ELR (cell line): ENCODE measurements around the gene RERE.

Experiments used
- DNase-seq: peaks from one replicate; pipeline ENCODE4 v3.0.0-alpha.2; 2015; ENCODE audit warnings: low read depth

The RERE gene

DNA sequence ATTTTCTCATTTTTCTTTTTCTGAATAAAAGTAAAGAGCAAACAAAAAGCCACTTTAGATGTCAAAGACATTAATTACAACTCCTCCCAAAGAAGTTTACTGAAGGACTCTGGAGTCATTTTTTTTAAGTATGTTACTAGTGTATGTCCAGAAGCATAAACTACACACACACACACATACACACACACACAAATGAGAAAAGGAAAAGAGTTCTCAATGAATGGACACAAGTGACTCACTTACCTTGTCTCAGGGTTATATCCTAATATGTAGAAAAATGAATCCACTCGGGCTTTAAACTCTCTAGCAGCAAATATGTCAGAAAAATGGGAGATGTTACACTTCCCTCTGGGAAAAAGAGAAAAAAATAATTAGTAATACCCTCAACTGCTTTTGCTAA lies 276.5 kb downstream of the RERE start:
- peak; percentile 36 for DNase-seq

DNA sequence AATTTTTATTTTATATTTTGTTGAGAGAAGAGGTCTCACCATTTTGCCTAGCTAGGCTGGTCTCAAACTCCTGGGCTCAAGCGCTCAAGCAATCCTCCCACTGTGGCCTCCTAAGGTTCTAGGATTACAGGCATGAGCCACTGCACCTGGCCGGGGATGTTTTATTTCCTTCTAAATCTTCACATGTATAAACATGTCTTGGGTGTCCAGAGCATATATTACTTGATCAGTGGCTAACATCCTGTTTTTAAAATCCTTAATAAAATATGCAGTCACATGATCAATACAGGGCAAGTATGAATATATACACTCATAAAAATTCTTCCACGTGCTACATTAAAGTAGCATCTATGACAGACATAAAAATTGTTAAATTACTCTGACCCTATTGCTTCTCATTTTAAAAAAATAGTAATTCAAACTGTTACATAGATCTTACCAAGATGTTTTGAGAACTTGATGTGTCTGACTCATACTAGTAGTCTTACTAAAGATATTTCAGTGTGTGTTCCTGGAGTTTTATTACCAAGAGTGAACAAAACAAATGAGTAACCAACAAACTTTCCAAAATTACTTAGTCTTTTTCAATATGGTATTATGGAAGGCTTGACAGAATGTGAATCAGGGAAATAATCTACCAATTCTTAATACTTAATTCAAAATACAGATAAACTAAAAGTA lies 277.0 kb downstream of the RERE start:
- DNase-seq = peak; percentile 83

DNA sequence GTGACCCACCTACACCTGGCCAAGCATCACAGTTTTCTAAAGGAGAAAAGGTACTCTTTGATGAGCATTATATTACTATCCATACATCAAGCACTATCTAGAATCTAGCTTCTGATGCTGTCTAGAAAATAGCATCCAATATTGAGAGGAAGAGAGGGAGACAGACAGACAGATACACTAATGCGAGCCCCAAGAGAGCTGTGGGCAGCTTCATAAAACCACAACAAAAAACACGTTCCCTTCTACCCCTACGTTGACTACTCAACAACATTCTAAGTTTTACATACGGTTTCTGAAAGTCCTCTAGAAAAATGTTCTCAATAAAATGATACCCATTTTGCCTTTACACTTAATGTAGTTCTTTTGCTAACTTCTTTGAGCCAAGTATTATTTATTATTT lies 277.8 kb downstream of the RERE start:
- no peak for DNase-seq

DNA sequence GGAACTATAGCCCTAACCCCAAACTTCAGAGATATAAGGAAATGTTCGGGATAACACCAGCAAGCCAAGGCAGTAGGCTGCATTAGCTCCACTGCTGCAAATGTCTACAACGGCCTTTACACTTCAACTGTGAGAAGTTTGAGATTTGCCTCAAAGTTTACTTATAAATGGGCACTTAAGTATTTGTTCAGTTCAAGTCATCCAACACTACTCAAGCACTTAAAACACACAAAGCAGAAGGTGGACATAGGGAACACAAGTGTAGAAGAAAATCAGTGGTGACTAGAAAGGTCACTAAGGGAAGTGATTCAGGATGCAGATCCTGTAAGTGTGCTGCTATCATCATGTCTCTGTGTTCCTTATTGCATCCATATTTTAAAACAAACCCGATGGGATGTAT lies 278.9 kb downstream of the RERE start:
- no peak for DNase-seq

DNA sequence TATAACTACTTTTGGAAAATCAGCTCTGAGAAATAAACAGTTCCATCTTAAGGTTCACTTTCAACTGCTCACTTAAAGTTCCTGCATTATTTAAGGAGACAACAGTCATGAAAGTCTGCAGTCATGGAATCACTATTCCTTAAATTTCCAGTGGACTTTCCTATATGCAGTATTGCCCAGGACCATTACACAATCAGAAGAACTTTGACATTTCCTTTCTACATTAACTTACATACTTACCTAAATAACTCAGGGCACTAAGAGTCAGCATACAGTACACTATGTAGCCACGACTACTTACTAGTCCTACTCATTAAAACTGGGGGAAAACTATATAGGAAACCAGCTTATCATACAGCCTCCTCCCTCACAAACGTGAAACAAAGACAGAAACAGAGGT lies 279.4 kb downstream of the RERE start:
- no peak for DNase-seq

DNA sequence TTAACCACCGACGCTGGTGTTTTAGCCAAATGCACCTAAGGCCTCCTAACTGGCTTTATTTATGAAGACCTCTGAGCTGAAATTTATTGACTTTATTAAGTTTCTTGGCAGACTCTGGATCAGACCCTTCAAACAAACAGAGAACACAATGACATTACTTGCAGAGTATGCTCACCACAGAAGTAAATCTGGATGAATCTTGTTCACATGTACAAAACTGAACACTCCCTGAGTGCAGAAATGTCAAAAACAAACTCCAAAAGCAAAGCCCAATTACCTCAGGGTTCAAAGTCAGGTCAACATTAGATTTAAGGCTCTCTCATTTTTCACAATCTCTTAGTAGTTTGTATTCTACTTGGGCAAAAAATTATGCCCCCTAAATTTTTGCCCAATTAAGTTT lies 280.9 kb downstream of the RERE start:
- no peak for DNase-seq

DNA sequence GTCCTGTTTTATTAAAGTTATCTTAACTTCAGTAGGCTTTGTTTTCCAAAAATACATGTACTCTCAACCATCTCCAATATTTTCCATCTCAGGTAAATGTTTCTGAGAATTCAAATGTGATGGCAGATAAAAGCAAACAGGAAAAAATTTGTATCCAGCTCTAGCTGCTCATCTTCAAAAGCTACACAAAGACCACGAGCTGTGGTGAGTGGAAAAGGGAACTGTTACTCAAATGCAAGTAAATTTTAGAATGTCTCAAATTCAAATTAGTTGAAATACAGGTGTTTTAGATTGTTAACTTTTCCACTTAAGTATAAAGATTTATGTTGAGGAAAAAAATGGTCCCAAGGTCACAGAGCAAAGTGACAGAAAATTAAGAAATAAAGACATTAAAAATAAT lies 283.5 kb downstream of the RERE start:
- no peak for DNase-seq

DNA sequence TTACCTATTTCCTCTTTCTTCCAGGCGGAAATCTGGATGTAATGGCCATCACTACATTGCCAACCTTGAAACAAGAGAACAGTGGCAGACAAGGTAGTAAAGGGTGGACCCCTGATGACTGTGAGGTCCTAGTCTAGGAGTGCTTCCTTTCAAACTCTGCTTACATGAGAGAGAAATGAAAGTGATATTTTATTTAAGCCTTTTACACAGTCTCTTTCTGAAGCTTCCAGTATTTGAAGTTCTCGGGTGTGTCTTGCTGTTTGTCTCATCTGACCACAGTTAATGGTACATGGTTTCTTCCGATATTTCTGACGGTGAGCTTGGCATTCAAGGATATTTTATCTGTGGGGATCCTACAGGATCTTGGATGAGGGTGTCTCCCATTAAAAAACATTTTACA lies 284.3 kb downstream of the RERE start:
- DNase-seq = no peak

DNA sequence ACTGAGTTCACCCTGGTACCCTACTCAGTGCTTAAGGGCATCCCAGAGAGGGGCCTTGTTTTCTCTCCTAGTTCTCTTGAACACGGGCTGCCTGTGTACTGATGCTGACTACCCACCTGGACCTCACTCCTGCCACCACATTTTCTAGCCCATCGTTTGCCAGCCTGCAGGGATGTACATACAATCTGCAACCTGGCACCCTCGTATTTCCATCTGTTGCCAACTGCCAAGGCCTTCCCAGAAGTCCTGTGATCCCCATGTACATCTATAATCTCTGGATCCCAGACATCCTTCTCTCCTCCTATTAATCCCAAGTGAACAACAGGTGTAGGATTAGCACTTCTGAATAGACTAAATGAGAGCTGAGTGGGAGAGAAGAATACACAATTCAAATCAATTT lies 287.5 kb downstream of the RERE start:
- no peak for DNase-seq

DNA sequence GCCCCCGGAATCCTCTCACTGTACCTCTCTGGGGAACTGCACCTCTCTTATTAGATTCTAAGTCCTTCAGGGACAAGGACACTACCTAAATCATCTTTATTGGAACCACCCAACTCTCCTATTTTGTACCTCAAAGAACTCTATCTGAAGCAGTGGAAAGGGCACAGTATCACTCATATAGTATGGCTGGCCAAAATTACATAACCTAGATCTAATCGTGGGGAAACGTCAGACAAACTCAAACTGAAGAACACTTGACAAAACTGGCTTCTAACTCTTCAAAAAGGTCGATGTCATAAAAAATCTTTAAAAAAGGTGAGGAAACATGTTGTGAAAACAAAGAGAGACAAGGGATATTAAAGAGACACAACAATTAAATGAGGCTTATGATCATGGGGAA lies 289.5 kb downstream of the RERE start:
- DNase-seq = no peak

DNA sequence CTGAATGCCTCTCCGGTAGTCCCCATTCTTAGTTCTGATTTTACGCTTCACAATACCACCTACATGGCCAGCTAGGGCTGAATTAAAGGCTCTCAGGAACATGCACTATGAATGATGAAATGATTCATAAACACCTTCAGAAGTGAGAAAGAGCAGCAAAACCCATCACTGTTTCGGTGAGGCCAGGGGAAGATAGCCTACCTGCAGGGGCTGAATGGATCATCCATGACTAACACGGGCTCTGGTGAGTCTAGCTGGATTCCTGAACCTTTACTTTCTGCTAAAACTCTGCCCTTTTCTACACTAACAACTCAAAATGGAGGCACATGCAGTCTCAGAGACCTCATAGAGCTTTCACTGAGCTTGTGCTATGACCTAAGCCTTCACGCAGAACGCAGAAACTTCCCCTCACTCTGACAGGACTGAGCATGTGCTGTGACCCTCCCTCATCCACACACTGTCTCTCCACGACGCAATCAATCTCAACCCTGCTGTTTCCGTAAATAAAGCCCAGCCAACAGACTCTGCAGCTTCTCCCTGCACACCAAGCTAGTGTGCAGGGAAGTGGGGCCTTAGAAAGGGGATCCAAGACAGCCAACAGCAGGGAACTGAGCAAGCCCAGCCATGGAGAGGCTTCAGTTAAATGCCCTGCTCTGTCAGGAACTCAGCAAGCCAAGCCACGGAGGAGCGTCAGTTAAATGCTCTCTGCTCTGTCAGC lies 291.7 kb downstream of the RERE start:
- DNase-seq = peak; percentile 87

DNA sequence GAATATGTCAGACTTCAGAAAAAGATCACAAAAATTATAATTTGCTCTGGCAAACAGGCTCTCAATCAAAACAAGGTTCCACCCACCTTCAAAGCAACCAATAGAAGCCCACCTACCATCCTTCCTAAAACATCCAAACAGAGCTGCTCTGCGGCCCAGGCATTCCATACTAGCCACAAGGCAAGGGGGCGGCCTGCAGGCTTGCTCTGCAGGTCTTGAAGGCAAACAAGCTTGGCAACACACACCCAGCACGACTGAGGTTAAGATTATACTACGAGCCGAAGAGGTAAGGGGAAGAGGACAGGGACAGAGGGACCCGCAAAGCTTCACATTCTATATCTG lies 292.3 kb downstream of the RERE start:
- peak; percentile 60 for DNase-seq

DNA sequence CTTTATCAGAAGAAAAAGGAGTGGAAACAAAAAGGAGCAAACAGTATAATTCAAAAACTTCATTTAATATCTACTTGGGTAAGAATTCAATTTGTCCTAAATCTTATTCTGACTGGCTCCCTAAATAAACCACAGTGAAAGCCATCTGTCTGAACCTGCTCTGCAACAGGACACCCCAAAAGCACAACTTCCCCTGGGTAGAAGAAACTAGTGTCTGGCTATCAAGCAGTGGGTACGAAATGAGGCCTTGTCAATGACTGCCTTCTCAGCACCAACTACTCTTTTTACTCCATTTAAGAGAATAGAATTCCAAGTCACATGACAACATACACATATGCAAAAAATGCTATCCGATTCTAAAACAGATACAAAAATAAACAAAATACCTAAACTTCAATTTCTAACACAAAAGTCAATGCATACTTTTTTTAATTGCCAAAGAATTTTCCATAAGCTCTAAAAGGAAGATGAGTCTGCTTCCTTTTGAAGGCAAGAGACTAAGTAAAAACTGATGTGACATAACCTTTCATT lies 292.7 kb downstream of the RERE start:
- peak; percentile 4 for DNase-seq

DNA sequence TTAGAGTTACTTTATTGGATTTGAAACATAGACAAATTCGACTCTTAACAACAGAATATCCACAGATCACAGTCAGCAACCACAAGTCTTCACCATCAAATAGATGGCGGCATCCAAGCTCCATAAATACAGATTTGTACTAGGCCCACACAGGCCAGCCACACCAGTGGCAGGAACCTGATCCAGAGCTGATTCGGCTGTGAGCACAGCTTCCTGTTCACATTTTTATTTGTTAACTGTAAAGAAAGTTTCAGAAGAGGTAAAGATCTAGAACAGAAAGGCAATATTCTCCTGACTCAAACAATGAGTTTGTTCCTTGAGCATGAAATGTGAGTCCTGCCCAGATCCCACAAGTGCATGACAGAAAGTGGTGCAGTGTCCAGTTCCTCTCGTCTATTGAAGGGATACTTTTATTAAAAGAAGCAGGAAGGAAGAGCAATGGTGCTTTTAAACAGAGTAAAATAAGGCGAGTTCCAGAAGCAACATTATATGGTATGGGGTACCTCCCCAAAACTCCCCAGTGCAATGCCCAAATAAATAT lies 293.7 kb downstream of the RERE start:
- DNase-seq = no peak

DNA sequence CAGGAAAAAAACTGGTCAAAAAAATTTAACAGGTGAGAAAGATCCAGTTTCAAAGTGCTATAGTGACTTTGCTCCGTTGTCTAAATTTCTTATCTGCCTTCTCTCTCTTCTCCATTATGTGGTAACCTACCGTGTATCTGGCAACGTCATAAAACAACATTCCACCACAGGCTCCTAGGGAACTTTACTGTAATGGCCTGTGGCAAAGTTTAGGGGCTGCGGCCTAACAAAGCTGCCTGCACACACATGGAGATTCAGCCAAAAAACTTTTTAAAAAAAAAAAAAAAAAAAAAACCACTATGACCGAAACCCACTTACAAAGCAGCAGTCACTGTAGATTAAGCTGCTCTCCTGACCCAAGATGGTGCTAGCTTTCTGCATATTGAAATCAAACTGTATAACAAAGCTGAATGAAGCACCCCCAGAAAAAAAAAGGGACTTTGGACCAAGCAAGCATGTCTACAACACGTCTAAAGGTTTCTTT lies 296.9 kb downstream of the RERE start:
- no peak for DNase-seq

DNA sequence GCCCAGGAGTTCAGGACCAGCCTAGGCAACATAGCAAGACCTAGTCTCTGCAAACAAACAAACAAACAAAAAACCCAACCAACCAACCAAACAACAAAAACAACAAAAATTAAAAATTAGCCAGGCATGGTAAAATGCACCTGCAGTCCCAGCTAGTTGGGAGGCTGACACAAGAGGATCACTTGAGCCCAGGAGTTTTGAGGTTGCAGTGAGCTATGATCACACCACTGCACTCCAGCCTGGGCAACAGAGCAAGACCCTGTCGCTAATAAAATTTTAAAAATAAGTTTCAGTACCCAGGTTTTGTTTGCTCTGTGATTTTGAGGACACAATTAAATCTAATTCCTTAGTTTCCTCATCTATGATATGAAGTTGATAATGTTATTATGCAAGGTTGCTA lies 298.3 kb downstream of the RERE start:
- DNase-seq = no peak

DNA sequence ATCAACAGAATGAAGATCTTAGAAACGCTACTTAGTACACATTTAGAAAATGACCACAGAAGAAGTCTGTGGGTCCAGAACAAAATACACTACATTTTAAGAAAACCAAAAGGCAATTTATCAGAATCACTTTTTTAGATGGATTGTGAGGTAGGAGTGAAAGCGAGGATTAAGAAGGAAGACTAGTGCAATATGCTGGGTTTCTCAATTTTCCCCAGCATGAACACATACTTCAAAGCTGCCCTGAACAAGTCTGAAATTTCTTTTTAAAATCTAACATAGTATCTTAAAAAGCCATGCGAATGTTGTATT lies 299.0 kb downstream of the RERE start:
- DNase-seq = no peak

DNA sequence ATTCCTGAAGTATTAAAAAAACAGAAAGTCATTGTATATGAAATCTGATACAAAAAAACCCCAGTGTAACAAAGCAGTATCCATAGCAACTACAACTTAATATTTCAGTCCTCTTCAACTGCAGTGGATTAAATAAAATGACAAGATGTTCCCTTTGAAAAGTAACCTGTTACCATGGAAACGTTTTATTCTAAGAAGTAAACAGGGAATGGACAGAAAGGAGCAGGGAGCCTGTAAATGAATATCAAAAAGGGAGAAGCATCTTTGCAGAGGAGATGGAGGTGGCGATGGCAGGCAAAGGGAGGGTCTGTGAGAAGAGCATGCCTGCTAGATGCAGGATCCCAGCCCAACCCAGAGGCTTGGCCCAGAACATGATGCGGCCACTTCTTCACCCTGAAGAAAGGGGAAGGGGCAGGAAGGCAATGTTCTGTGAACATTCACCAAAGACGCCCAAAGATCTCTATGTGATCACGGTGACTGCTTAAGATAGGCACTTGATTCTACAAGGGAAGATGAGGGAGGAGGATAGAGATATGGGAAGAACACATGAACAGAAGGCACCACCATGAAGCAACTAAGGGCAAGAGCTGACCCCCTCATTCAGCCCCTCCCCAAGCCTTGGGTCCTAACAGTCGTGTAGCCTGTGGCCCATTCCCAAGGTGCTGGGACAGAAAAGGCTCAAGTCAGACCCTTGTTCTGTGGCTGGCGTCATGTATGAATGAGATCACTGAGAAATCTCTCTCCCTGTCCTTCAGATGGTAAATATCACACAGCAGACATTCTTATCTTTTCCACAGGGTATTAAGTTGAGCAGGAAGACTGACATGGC lies 299.6 kb downstream of the RERE start:
- peak; percentile 22 for DNase-seq

DNA sequence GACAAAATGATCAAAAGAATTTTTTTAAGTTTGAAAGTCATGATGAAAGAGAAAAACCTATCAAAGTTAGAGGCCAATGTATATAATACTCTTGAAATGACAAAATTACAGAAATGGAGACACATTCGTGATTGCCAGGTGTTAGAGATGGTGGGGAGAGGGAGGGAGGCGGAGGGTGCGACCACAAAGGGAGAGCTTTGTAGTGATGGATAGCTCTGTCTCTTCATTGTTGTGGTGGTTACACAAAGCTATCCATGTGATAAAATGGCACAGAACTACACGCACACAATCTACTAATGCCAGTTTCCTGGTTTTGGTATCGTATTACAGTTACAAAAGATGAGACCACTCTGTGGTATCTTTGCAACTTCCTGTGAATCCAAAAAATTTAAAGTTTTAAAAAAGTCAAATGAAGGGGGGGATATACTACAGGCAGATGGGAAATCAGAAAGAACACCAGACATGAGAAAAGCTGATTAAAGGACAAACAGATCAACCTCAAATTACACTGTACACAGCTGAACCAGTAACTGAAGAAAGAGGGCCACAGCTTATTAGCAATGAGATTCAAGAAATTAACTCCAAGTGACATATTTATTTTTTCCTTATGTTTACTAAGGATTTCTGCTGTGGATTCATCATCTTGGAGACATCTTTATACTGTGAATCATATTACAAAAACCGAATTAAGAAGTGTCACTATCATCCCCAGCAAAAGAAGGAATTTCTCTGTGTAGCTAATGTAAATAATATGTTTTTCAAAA lies 300.5 kb downstream of the RERE start:
- peak; percentile 36 for DNase-seq

DNA sequence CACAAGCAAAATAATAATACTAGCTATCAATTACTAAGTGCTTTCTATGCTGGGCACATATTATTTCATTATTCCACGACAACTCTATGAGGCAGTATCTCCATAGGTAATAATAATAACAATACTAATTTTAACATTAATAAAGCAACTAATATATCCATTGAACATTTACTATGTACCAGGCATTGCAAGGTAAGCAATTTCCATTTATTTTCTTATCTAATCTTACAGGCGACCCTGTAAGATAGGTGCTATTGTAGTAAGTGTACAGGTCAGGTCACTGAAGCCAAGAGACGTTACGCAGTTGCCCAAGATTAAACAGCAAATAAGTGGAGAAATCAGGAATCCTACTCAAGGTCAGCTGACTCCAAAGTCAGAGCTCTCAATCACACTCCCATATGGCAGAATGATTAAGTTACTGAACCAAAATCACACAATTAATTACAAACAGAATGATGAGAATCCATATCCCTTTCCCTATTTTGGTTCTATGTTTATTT lies 301.1 kb downstream of the RERE start:
- DNase-seq = no peak

DNA sequence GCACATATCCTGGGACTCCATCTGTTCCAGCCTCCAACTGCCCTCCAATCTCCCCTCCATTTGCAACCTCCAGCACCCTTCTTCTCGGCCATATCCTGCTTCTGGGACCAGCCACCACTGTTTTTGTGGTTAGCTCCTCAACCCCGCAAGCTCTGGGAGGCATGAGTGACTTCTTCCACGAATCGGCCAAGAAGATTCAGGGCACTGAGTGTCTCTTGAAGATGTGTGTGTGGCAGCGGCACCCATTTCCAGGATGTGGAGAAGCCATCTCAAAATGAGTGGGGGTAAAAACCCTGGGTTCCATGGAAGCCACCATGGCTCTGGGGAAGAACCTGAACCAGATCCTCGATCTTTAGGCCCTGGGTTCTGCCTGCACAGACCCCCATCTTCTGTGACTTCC lies 304.9 kb downstream of the RERE start:
- DNase-seq = no peak
